ENCODE measurements around the gene TAMM41.

DNA sequence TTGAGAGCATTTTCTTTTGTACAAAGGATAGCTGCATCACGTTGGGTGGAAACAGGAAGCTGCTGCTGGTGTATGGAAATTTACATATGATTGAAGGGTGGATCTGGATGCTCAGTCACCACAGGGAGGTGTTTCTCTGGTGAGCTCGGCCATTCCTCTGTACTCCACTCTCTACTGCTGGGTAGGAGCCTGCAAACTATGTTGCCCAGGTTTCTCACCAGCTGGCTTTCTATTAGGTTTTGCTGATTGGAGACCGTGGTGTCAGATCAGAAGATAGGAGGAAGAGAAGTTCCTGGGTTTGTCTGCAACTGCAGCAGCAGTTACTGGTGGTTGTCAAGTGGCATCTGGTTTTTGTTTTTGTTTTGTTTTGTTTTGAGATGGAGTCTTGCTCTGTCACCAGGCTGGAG, 61.7 kb downstream of the TAMM41 start:
- TF ChIP-seq, protein P1, sequence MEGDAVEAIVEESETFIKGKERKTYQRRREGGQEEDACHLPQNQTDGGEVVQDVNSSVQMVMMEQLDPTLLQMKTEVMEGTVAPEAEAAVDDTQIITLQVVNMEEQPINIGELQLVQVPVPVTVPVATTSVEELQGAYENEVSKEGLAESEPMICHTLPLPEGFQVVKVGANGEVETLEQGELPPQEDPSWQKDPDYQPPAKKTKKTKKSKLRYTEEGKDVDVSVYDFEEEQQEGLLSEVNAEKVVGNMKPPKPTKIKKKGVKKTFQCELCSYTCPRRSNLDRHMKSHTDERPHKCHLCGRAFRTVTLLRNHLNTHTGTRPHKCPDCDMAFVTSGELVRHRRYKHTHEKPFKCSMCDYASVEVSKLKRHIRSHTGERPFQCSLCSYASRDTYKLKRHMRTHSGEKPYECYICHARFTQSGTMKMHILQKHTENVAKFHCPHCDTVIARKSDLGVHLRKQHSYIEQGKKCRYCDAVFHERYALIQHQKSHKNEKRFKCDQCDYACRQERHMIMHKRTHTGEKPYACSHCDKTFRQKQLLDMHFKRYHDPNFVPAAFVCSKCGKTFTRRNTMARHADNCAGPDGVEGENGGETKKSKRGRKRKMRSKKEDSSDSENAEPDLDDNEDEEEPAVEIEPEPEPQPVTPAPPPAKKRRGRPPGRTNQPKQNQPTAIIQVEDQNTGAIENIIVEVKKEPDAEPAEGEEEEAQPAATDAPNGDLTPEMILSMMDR (IDR thresholded peaks at IDR 0.05; ENCODE audit: low read length) = no peak
- TF ChIP-seq EZH2 (IDR thresholded peaks at IDR 0.05; ENCODE audit: borderline replicate concordance, low read length) = no peak

Data from OCI-LY1 (cell line).